Inferior parietal cortex (tissue), 1 donor: ENCODE data around the gene TRAK1.
"Not testable (repeated sequence)": the region's sequence is repeated elsewhere in the genome, so short reads cannot be mapped to it uniquely, and the experiment has no call there.

ENCODE experiments used
- DNase-seq: peaks from one replicate; pipeline ENCODE4 v3.0.0-alpha.2; 2016; ENCODE audit errors: extremely low spot score

Gene TRAK1

GRCh38 chr3:42090973-42091731 is at the start of gene TRAK1:
Gene TRAK1, plus strand, starts transcription at chr3:42091357. Its CDS starts 113 bp downstream, at chr3:42091470.
- DNase-seq: no peak

GRCh38 chr3:42042747-42043098 is 48.4 kb upstream of the TRAK1 start:
- no peak for DNase-seq

- DNase-seq: no peak
Observed at GRCh38 chr3:42043099-42043813, 47.9 kb upstream of the TRAK1 start.

GRCh38 chr3:42045708-42046243 is 45.4 kb upstream of the TRAK1 start:
- no peak for DNase-seq

- DNase-seq: not testable (repeated sequence)
Observed at GRCh38 chr3:42048526-42048925, 42.6 kb upstream of the TRAK1 start.

GRCh38 chr3:42050126-42050525 is 41.0 kb upstream of the TRAK1 start:
- no peak for DNase-seq

GRCh38 chr3:42051384-42052131 is 39.6 kb upstream of the TRAK1 start:
- DNase-seq: no peak

- DNase-seq: no peak
Observed at GRCh38 chr3:42052132-42052483, 39.0 kb upstream of the TRAK1 start.

- DNase-seq: peak; percentile 85
Observed at GRCh38 chr3:42052484-42053351, 38.4 kb upstream of the TRAK1 start.

GRCh38 chr3:42053476-42053875 is 37.7 kb upstream of the TRAK1 start:
- no peak for DNase-seq

- DNase-seq: no peak
Observed at GRCh38 chr3:42055291-42055690, 35.9 kb upstream of the TRAK1 start.

GRCh38 chr3:42056840-42057239 is 34.3 kb upstream of the TRAK1 start:
- no peak for DNase-seq

- DNase-seq: no peak
Observed at GRCh38 chr3:42057561-42058211, 33.5 kb upstream of the TRAK1 start.

GRCh38 chr3:42061025-42061712 is 30.0 kb upstream of the TRAK1 start:
- no peak for DNase-seq

- no peak for DNase-seq
Observed at GRCh38 chr3:42061713-42062380, 29.3 kb upstream of the TRAK1 start.

GRCh38 chr3:42062464-42062863 is 28.7 kb upstream of the TRAK1 start:
- DNase-seq: no peak

- no peak for DNase-seq
Observed at GRCh38 chr3:42063888-42064287, 27.3 kb upstream of the TRAK1 start.

- DNase-seq: no peak
Observed at GRCh38 chr3:42066516-42067181, 24.5 kb upstream of the TRAK1 start.

- DNase-seq: no peak
Observed at GRCh38 chr3:42067326-42067725, 23.8 kb upstream of the TRAK1 start.
